ENCODE measurements around the gene GCH1.

The GCH1 gene

GRCh38 chr14:54857830-54858269, 44.8 kb downstream of the GCH1 start:
- DNase-seq = no peak

DNA sequence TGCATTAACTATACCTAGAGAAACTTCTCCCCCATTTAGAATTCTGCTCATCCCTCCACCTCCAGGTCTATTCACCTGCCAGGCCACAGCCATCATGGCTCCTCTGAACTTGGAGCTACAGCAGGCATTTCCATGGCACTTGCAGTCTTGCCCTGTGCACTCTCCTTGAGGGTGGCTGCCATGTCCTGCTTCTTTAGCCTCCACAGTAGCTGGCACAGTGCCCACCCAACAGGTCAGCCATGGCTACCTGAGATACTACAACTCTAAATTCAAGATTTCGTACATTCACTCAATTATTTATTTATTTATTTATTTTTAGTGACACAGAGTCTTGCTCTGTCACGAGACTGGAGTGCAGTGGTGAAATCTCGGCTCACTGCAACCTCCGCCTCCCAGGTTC, 46.5 kb downstream of the GCH1 start:
- no peak for DNase-seq

GRCh38 chr14:54854181-54854580, 48.4 kb downstream of the GCH1 start:
- no peak for DNase-seq

- DNase-seq = no peak
Observed at GRCh38 chr14:54853339-54853738, 49.3 kb downstream of the GCH1 start.

DNA sequence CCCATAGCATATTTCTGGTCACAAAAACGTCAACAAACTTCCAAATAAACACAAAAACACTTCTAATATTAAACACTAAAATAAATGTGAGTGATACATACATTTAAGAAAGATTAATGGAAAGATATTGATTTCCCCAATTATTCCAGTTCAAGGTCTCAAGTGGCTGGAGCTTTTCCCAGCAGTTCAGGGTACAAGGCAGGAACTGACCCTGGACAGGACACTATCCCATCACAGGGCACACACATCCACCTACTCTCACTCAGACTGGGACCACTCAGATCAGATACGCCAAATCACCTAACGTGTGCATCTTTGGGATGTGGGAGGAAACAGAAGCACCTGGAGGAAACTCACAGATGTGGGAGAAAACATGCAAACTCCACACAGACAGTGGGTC, 50.4 kb downstream of the GCH1 start:
- DNase-seq = no peak

GRCh38 chr14:54848910-54849309, 53.7 kb downstream of the GCH1 start:
- no peak for DNase-seq

DNA sequence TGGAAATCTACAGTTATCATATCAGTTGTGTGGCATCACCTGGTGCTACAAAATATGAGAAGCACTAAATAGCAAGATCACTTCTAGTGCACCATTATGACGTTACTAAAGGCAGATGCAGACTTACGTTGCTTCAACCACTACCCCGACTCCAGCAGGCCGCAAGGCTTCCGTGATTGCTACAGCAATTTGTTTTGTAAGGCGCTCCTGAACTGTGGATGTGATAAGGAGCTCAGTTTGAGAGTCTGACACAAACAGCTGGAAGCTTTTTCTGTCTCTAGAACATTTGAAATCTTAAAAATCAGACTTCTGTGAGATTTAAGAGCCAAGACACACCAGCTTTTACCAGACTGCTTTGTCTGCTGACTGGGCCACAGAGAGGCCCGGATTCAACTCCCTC, 57.0 kb downstream of the GCH1 start:
- DNase-seq = no peak

DNA sequence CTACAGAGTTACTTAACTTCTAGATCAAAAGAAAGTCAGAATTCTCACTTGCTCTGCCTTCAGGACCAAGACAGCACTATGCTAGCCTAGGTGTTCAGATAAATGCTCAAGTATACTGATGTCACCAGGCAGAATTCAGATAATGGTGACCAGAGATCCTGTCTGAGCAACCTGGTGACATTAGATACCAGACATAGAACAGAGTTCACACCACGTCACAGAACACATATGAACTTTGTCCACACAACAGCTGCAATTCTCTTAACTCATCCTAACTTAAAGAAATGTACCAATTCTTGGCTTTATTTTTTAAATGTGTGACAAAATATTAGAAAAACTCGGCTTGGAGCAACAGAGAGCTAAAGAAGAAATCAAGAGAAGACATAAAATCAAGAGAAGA, 58.1 kb downstream of the GCH1 start:
- DNase-seq = no peak

DNA sequence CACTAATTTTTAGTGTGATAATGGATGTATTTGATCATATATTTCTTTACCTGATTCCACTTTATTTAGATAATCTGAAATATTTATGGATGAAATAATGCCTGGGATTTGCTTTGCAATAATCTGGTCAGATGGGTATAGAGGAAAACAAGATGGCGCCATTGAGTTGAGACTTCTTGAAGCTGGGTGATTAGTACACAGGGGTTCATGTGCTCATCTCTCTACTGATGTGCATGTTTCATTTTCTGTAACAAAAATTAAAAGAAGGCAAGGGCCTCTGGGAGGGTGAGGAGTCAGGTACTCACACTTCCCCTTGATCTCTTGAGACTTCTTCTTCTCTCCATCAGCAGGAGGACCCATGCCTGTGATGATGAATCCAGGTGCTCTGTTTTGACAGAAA, 61.8 kb downstream of the GCH1 start:
- no peak for DNase-seq

DNA sequence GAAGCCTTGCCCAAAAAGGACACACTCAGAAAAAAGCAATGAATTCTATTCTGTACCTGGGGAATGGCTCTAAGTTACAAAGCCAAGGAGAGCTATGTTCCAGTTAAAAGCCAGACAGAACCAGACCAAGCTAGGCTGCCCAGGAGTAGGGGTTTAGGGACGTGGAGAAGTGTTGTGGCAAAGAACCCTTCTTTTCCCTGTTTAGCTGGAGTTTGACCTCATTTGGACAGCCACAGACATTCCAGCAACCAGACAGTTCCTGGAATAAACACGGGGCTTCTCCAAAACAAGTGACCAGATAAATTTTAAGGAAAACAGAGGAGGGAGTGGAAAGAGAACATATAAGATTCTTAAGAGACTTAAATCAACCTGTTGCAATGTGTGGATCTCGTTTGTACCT, 62.3 kb downstream of the GCH1 start:
- DNase-seq = no peak

DNA sequence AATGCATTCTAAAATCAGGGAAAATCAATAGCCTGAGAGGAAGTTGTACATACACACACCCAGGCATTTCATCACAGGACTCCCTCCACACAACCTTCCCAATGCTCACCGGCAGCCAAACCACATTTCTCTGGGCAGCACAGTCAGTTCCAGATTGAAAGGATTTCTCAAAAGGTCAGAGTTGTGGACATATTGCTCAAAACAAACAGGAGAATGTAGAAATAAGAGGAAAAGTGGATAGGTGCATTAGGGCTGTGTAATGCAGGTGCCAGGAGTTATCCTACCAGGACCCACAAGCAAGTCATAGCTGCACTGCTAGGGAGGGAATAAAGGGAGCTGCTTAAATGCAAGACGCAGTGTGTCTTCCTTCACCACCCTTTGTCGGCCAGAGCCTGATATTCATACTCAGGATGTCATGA, 62.9 kb downstream of the GCH1 start:
- no peak for DNase-seq

GRCh38 chr14:54838931-54839512, 63.6 kb downstream of the GCH1 start:
- DNase-seq = no peak

GRCh38 chr14:54837508-54838149, 65.0 kb downstream of the GCH1 start:
- no peak for DNase-seq

- DNase-seq = no peak
Observed at GRCh38 chr14:54836231-54836630, 66.4 kb downstream of the GCH1 start.

- no peak for DNase-seq
Observed at GRCh38 chr14:54834727-54835126, 67.9 kb downstream of the GCH1 start.

GRCh38 chr14:54834081-54834480, 68.5 kb downstream of the GCH1 start:
- no peak for DNase-seq

DNA sequence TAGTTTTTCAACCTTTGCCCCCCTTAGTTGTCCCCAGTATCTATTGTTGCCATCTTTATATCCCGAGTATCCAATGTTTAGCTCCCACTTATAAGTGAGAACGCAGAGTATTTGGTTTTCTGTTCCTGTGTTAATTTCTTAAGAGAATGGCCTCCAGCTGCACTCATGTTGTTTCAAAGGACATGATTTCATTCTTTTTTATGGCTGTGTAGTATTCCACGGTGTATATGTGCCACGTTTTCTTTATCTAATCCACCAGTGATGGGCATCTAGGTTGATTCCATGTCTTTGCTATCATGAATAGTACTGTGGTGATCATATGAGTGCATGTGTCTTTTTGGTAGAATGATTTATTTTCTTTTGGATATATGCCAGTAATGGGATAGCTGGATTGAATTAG, 72.0 kb downstream of the GCH1 start:
- no peak for DNase-seq

- no peak for DNase-seq
Observed at GRCh38 chr14:54829486-54830224, 73.0 kb downstream of the GCH1 start.

DNA sequence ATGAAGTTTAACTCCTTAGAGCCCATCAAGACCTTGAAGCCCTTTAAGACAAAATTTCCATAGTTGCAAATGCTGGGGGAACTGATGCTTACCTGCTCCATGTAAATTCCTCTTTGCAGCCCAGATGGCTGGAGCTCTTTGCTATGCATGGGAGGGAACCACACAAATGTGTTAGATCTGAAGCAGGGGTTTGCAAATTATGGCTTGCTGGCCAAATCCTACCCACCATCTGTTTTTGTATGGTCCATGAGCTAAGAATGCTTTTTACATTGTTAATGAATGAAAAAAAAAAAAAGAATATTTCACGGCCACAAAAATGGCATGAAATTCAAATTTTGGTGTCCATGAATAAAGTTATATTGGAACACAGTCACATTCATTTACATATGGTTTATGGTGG, 74.6 kb downstream of the GCH1 start:
- no peak for DNase-seq

DNA sequence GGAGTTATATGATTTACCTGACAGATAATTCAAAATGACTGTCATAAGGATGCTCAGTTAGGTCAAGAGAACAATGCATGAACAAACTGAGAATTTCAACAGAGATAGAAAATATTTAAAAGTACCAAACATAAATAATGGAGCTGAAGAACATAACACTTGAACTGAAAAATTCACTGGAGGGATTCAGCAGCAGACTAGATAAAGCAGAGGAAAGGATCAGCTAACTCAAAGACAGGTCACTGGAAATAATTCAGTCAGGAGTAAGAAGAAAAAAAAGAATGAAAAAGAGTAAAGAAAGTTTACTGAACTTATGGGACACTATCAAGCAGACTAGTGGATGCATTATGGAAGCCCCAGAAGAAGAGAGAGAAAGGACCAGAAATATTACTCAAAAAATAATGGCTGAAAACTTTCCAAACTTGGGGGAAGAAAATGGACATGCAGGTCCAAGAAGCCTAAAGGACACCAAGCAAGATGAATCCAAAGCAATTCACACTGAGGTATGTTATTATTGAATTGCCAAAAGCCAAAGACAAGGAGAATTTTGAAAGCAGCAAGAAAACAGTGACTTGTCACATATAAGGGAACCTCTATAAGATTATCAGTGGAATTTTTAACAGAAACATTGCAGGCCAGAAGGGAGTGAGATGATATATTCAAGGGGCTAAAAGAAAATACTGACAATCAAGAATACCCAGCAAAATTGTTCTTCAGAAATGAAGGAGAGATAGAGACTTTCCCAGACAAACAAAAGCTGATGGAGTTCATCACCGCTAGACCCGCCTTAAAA, 78.7 kb downstream of the GCH1 start:
- DNase-seq = no peak

DNA sequence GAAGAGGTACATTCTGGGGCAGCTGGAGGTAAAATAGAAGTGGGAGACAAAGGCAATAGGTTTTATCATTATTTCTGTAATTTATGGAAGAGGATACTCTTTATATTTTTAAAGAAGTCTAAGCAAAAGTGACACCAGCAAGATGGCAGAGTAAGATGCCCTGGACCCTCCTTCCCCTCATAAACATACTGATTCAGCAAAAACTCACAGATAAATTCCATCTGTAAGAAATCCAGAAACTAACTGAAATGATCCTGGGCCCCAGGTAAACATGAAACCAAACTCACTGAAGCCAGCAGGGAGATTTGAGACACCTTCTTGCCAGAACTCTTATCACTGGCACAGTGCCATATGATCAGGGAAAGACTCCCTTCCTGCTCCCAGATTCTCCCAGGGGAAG, 79.9 kb downstream of the GCH1 start:
- no peak for DNase-seq

- no peak for DNase-seq
Observed at GRCh38 chr14:54818201-54819133, 84.2 kb downstream of the GCH1 start.

Measured in GF-D8 (cell line).